Gastroesophageal sphincter (tissue), 4 donors: Measurements from ENCODE around the gene ERCC4. TPM values are rescaled to one million over a fixed set of nuclear protein-coding genes. Genes with fewer than 3 reads are reported as not detected.

Source experiments
- ATAC-seq: fragments of 150-250 bp; one replicate; pipeline ENCODE4 v1.9.1; 2016; ENCODE audit warnings: mild to moderate bottlenecking, moderate library complexity
- H3K27ac ChIP-seq, 4 donors: fragments of 200-600 bp; sonication (generic) in 3 of 4; 1 replicate in 3 of 4; 2 replicates in 1 of 4; pipeline ENCODE4 v1.5.1; 2016 to 2019
- H3K27me3 ChIP-seq: fragments of 200-600 bp; sonication (generic); one replicate; pipeline ENCODE4 v1.5.1; 2019
- H3K36me3 ChIP-seq, 2 donors: fragments of 200-600 bp; sonication (generic); one replicate each; pipeline ENCODE4 v1.5.1; 2019; ENCODE audit warnings: control low read depth in 1 of 2
- H3K4me1 ChIP-seq, 3 donors: fragments of 200-600 bp; sonication (generic); 1 replicate in 2 of 3; 2 replicates in 1 of 3; pipeline ENCODE4 v1.5.1; 2016 to 2019; ENCODE audit warnings: control low read depth in 2 of 3
- H3K4me3 ChIP-seq, 2 donors: fragments of 200-600 bp; sonication (generic); one replicate each; pipeline ENCODE4 v1.5.1; 2019; ENCODE audit warnings: mild to moderate bottlenecking in 1 of 2, moderate library complexity in 1 of 2
- H3K9me3 ChIP-seq, 3 donors: fragments of 200-600 bp; sonication (generic); one replicate each; pipeline ENCODE4 v1.5.1; 2017 to 2019; ENCODE audit warnings: control low read depth in 2 of 3
- CTCF ChIP-seq, 4 experiments: fragments of 200-600 bp in 2 of 4; fragments of 450-650 bp in 2 of 4; sonication (generic) in 1 of 4; IDR thresholded peaks; one replicate each; pipeline ENCODE4 v1.5.1; 2017 to 2019; ENCODE audit warnings: antibody characterized with exemption in 4 of 4, mild to moderate bottlenecking in 2 of 4, moderate library complexity in 2 of 4
- EP300 ChIP-seq: sonication (generic); formaldehyde crosslinking; IDR thresholded peaks from one replicate; pipeline ENCODE4 v1.6.1; 2017; ENCODE audit warnings: antibody characterized with exemption, mild to moderate bottlenecking
- POLR2A ChIP-seq, 2 donors: fragments of 450-650 bp; IDR thresholded peaks; one replicate each; pipeline ENCODE4 v1.6.1; 2017; ENCODE audit warnings: antibody characterized with exemption in 2 of 2, mild to moderate bottlenecking in 2 of 2, moderate library complexity in 1 of 2
- POLR2AphosphoS5 ChIP-seq: sonication (generic); formaldehyde crosslinking; IDR thresholded peaks from one replicate; pipeline ENCODE4 v1.6.1; 2017; ENCODE audit warnings: antibody characterized with exemption
- WGBS, 2 donors: methylation state at CpG; one replicate each; pipeline ENCODE4 v1.1.5; 2018; ENCODE audit warnings: low coverage in 1 of 2; 5-methylcytosine and 5-hydroxymethylcytosine counted together
- total RNA-seq, 4 donors: library from RNA; depleted of rRNA; stranded (reverse); fragments of >200 nt; gene quantifications; one replicate each; pipeline ENCODE4 v1.1.0, GENCODE V29; 2016

ERCC4 gene
- total RNA-seq, 4 donors from 2014 or later = 6.3 to 12.5 (median 9.2) TPM

GRCh38 chr16:13926464-13926863 lies 6.5 kb downstream of the ERCC4 start:
- Histone ChIP-seq H3K4me3 (no peak overlapping the region), H3K4me1 (peaks cover 0 to 15% (median 0%) of the 10 kb centered on the region in 3 donors), H3K36me3 (peaks cover 0 to 42% of the 10 kb centered on the region in 2 donors), H3K27me3 (no peaks in the 10 kb centered on the region), H3K27ac (no peak overlapping the region), H3K9me3 (no peaks in the 10 kb centered on the region)
- no peak for ATAC-seq
- WGBS, 2 donors = 87 to 100% methylated on average over 1 to 4 of the region's 4 CpGs
- TF ChIP-seq POLR2AphosphoS5 (no peak), POLR2A (IDR thresholded peaks at IDR 0.05) (no peak), CTCF (IDR thresholded peaks at IDR 0.05) (no peak), EP300 (no peak)

- ATAC-seq = no peak
- 42 to 82% methylated on average over 2 of the region's 2 CpGs for WGBS, 2 donors
- peaks cover 0 to 46% of the 10 kb centered on the region in 2 donors for H3K36me3 ChIP-seq
Measured at GRCh38 chr16:13926891-13927290, 6.9 kb downstream of the ERCC4 start.

GRCh38 chr16:13928646-13929045 lies 8.7 kb downstream of the ERCC4 start:
- TF ChIP-seq EP300 = no peak
- no peak for TF ChIP-seq CTCF (IDR thresholded peaks at IDR 0.05)
- no peak for TF ChIP-seq POLR2A (IDR thresholded peaks at IDR 0.05)
- no peak for TF ChIP-seq POLR2AphosphoS5
- Histone ChIP-seq H3K4me3 (no peak overlapping the region), H3K4me1 (peaks cover 0 to 8% (median 0%) of the 10 kb centered on the region in 3 donors), H3K36me3 (peaks cover 0 to 54% of the 10 kb centered on the region in 2 donors), H3K27ac (no peak overlapping the region), H3K9me3 (no peaks in the 10 kb centered on the region), H3K27me3 (no peaks in the 10 kb centered on the region)
- 74 to 81% methylated on average over 3 of the region's 3 CpGs for WGBS, 2 donors
- no peak for ATAC-seq

More at GRCh38 chr16:13926891-13927290, 6.9 kb downstream of the ERCC4 start:
- no peaks in the 10 kb centered on the region for H3K27me3 ChIP-seq
- H3K9me3 ChIP-seq = no peaks in the 10 kb centered on the region
- peaks cover 0 to 11% (median 0%) of the 10 kb centered on the region in 3 donors for H3K4me1 ChIP-seq
- H3K4me3 ChIP-seq = no peak overlapping the region
- no peak overlapping the region for H3K27ac ChIP-seq
- no peak for TF ChIP-seq POLR2A (IDR thresholded peaks at IDR 0.05)
- TF ChIP-seq CTCF (IDR thresholded peaks at IDR 0.05) = no peak
- TF ChIP-seq EP300 = no peak
- no peak for TF ChIP-seq POLR2AphosphoS5

- TF ChIP-seq POLR2A (IDR thresholded peaks at IDR 0.05) (no peak), CTCF (IDR thresholded peaks at IDR 0.05) (no peak), POLR2AphosphoS5 (no peak), EP300 (no peak)
- 74 to 76% methylated on average over 10 of the region's 10 CpGs for WGBS, 2 donors
Measured at GRCh38 chr16:13931845-13932244, 11.9 kb downstream of the ERCC4 start.

GRCh38 chr16:13935408-13935807 lies 15.5 kb downstream of the ERCC4 start:
- Histone ChIP-seq H3K4me1 (peaks cover 0 to 7% (median 0%) of the 10 kb centered on the region in 3 donors), H3K36me3 (peaks cover 0 to 86% of the 10 kb centered on the region in 2 donors), H3K27me3 (no peaks in the 10 kb centered on the region), H3K9me3 (no peaks in the 10 kb centered on the region), H3K4me3 (no peak overlapping the region), H3K27ac (no peak overlapping the region)
- ATAC-seq = no peak
- 75 to 79% methylated on average over 10 to 12 of the region's 12 CpGs for WGBS, 2 donors
- peak in 2 of 4 experiments; percentile 19 to 41 for TF ChIP-seq CTCF (IDR thresholded peaks at IDR 0.05)
- TF ChIP-seq POLR2A (IDR thresholded peaks at IDR 0.05) = no peak

More at GRCh38 chr16:13931845-13932244, 11.9 kb downstream of the ERCC4 start:
- peaks cover 0 to 7% (median 0%) of the 10 kb centered on the region in 3 donors for H3K4me1 ChIP-seq
- peaks cover 0 to 62% of the 10 kb centered on the region in 2 donors for H3K36me3 ChIP-seq
- no peak overlapping the region for H3K27ac ChIP-seq
- no peaks in the 10 kb centered on the region for H3K9me3 ChIP-seq
- no peaks in the 10 kb centered on the region for H3K27me3 ChIP-seq
- ATAC-seq = no peak
- no peak overlapping the region for H3K4me3 ChIP-seq
